ENCODE results near the gene PAOX. TPM values are rescaled to one million over a fixed set of nuclear protein-coding genes. Genes with fewer than 3 reads are reported as not detected.
A peak's percentile ranks its signal among the peaks of the same experiment; 100 is the strongest.

The PAOX gene
- total and polyA plus RNA-seq, 9 of the 15 experiments (the other 6 are each of a cell fraction or from before 2014, with no cell fraction given) = 0.80 to 6.4 (median 2.6) TPM

- TF ChIP-seq TSC22D4 (tag; IDR thresholded peaks at IDR 0.05) (no peak), PRDM10 (IDR thresholded peaks at IDR 0.05; ENCODE audit: partially characterized antibody) (no peak), CREBBP (IDR thresholded peaks at IDR 0.05; ENCODE audit: low read depth, low read length) (no peak), ZNF12 (CRISPR knock-in tag; IDR thresholded peaks at IDR 0.05) (no peak)
Measured at GRCh38 chr10:133361227-133361626, 17.8 kb upstream of the PAOX start (continued).

- H3K27me3 ChIP-seq (ENCODE audit: control insufficient read depth in 2 of 2, insufficient read depth in 2 of 2, low read length in 2 of 2) = no peaks in the 10 kb centered on the region
- H3K9me3 ChIP-seq (replicated peaks; ENCODE audit: control insufficient read depth, insufficient read depth, low read depth, low read length) = no peaks in the 10 kb centered on the region
- in situ Hi-C loops (cut with MboI) = no loop called here
- H3K4me1 ChIP-seq (replicated peaks in 1 of 2; ENCODE audit: control insufficient read depth in 2 of 2, insufficient read depth in 2 of 2, low read length in 2 of 2) = peaks cover 15 to 41% of the 10 kb centered on the region in 2 experiments
- H3K9me1 ChIP-seq (ENCODE audit: control insufficient read depth, insufficient read depth, low read length) = no peaks in the 10 kb centered on the region
- ChIA-PET CTCF (ENCODE audit: low intra/inter-chr PET ratio) (no interaction called here), POLR2A (interaction anchor here (0.6 to 1.7 kb wide), 6 partner anchors 9 to 32 kb away, joined by 3 to 10 read pairs (median 4); partner anchors contain the start of gene ECHS1)
- FAIRE-seq (no peak), DNase-seq (ENCODE audit: extremely low read depth in 1 of 4, low spot score in 3 of 4) (no peak), ATAC-seq (no peak)
- WGBS (ENCODE audit: insufficient coverage, low coverage, missing lambda C conversion rate) = 93% methylated on average over 11 of the region's 18 CpGs
- no TSS peak for BruUV-seq (replicated peaks)
- TF ChIP-seq RBM39 (optimal IDR thresholded peaks at IDR 0.05; ENCODE audit: low read depth, low read length) (no peak), SUPT5H (IDR thresholded peaks at IDR 0.05) (0 out of 2 replicates have a peak, but pooled peaks have one; percentile 39)
- no peak overlapping the region for H3K4me2 ChIP-seq (ENCODE audit: insufficient read depth, low read length)
- no peak overlapping the region for H3K27ac ChIP-seq (ENCODE audit: extremely low read depth, low read depth, low read length)
- intact Hi-C loops (cut with micrococcal nuclease) = no loop called here
- no peak overlapping the region for H3K4me3 ChIP-seq
- peaks cover 5% of the 10 kb centered on the region; the same call in 2 of the 3 replicates for H3K79me2 ChIP-seq (ENCODE audit: control insufficient read depth, insufficient read depth, low read length)
- 0 out of 2 replicates have a peak, but pooled peaks cover 3% of the 10 kb centered on the region for H4K20me1 ChIP-seq (replicated peaks; ENCODE audit: control insufficient read depth, insufficient read depth, low read length)
- H3K9ac ChIP-seq (ENCODE audit: insufficient read depth in 1 of 2, low read depth in 2 of 2, low read length in 2 of 2) = no peak overlapping the region
- H3K36me3 ChIP-seq (ENCODE audit: control insufficient read depth, insufficient read depth, low read length) = peaks cover 44% of the 10 kb centered on the region; the same call in 2 of the 3 replicates
- H2AFZ ChIP-seq (ENCODE audit: low read depth, low read length) = no peak overlapping the region
Measured at GRCh38 chr10:133361773-133362441, 17.2 kb upstream of the PAOX start.

Data from K562 (cell line).